ENCODE results near the gene PTPRK.

The PTPRK gene

GRCh38 chr6:128065072-128065471, 455.3 kb downstream of the PTPRK start:
- DNase-seq = peak; percentile 46

GRCh38 chr6:128064540-128064895, 455.9 kb downstream of the PTPRK start:
- peak; percentile 24 for DNase-seq

GRCh38 chr6:128063850-128064539, 456.4 kb downstream of the PTPRK start:
- no peak for DNase-seq

GRCh38 chr6:128062882-128063603, 457.4 kb downstream of the PTPRK start:
- no peak for DNase-seq

- DNase-seq = no peak
Observed at GRCh38 chr6:128057946-128058345, 462.5 kb downstream of the PTPRK start.

- no peak for DNase-seq
Observed at GRCh38 chr6:128057541-128057940, 462.9 kb downstream of the PTPRK start.

GRCh38 chr6:128053109-128053508, 467.3 kb downstream of the PTPRK start:
- no peak for DNase-seq

- DNase-seq = no peak
Observed at GRCh38 chr6:128047989-128048388, 472.4 kb downstream of the PTPRK start.

- DNase-seq = no peak
Observed at GRCh38 chr6:128046033-128046432, 474.4 kb downstream of the PTPRK start.

- peak; percentile 20 for DNase-seq
Observed at GRCh38 chr6:128039543-128039942, 480.9 kb downstream of the PTPRK start.

GRCh38 chr6:128036808-128037570, 483.4 kb downstream of the PTPRK start:
- no peak for DNase-seq

- no peak for DNase-seq
Observed at GRCh38 chr6:128033156-128033555, 487.2 kb downstream of the PTPRK start.

- DNase-seq = no peak
Observed at GRCh38 chr6:128032042-128032441, 488.4 kb downstream of the PTPRK start.

- no peak for DNase-seq
Observed at GRCh38 chr6:128029826-128030225, 490.6 kb downstream of the PTPRK start.

GRCh38 chr6:128028183-128028582, 492.2 kb downstream of the PTPRK start:
- no peak for DNase-seq

GRCh38 chr6:128025478-128025877, 494.9 kb downstream of the PTPRK start:
- no peak for DNase-seq

GRCh38 chr6:128024969-128025368, 495.4 kb downstream of the PTPRK start:
- DNase-seq = no peak

GRCh38 chr6:128024046-128024445, 496.4 kb downstream of the PTPRK start:
- no peak for DNase-seq

- no peak for DNase-seq
Observed at GRCh38 chr6:128018821-128019220, 501.6 kb downstream of the PTPRK start.

GRCh38 chr6:128017288-128017687, 503.1 kb downstream of the PTPRK start:
- DNase-seq = peak; percentile 39

- DNase-seq = no peak
Observed at GRCh38 chr6:128007658-128008057, 512.7 kb downstream of the PTPRK start.

GRCh38 chr6:128005009-128005408, 515.4 kb downstream of the PTPRK start:
- peak; percentile 82 for DNase-seq

GRCh38 chr6:128000363-128000762, 520.0 kb downstream of the PTPRK start:
- DNase-seq = no peak

- DNase-seq = no peak
Observed at GRCh38 chr6:127998985-127999384, 521.4 kb downstream of the PTPRK start.
